T-cell (primary cell): ENCODE measurements around the gene EXOC6B. TPM values are rescaled to one million over a fixed set of nuclear protein-coding genes. Genes with fewer than 3 reads are reported as not detected.
A peak's percentile ranks its signal among the peaks of the same experiment; 100 is the strongest.

Experiments used
- ATAC-seq, 4 experiments: fragments of 200-7000 bp in 3 of 4; fragments of 150-1000 bp in 1 of 4; cut with Tn5 transposase; replicated peaks in 1 of 4; 1 replicate in 3 of 4; 2 replicates in 1 of 4; pipeline ENCODE4 v1.10.0; 2021; ENCODE audit warnings: moderate library complexity in 3 of 4, mild to moderate bottlenecking in 2 of 4, moderate number of reproducible peaks in 1 of 4
- CTCF ChIA-PET, 2 donors: fragments of 300-600 bp; sonication (Branson Sonifier 250); formaldehyde crosslinking; loops; one replicate each; lab custom pipeline; 2022; ENCODE audit warnings: antibody characterized with exemption in 2 of 2; lab: Charles Lee
- POLR2A ChIA-PET, 2 donors: fragments of 300-600 bp; sonication (Branson Sonifier 250); formaldehyde crosslinking; loops; one replicate each; lab custom pipeline; 2022; ENCODE audit warnings: antibody characterized with exemption in 2 of 2; lab: Charles Lee
- DNase-seq, 35 experiments: peaks; one replicate each; pipeline versions ENCODE4 v3.0.0 to v3.0.0-alpha.2; 2013 to 2023
- H3K27ac ChIP-seq: one replicate; pipeline ENCODE4 v1.5.1; 2013; ENCODE audit warnings: low read length
- H3K27me3 ChIP-seq, 2 experiments: replicated peaks in 1 of 2; 1 replicate in 1 of 2; 2 replicates in 1 of 2; pipeline versions ENCODE4 v1.6.1 to v1.7.0; 2013; ENCODE audit warnings: low read length in 1 of 2, mixed read lengths in 1 of 2; ENCODE audit not compliant: control insufficient read depth in 2 of 2, insufficient read depth in 2 of 2; ENCODE audit errors: extremely low read depth in 1 of 2
- H3K36me3 ChIP-seq, 2 donors: 1 replicate in 1 of 2; 2 replicates in 1 of 2; pipeline versions ENCODE4 v1.6.1 to v1.7.0; 2013; ENCODE audit warnings: low read length in 1 of 2; ENCODE audit not compliant: control insufficient read depth in 2 of 2, insufficient read depth in 1 of 2; ENCODE audit errors: extremely low read depth in 1 of 2
- H3K4me1 ChIP-seq, 2 experiments: 1 replicate in 1 of 2; 2 replicates in 1 of 2; pipeline versions ENCODE4 v1.6.1 to v1.7.0; 2013; ENCODE audit warnings: low read length in 2 of 2, mixed read lengths in 1 of 2; ENCODE audit not compliant: insufficient read depth in 2 of 2, control insufficient read depth in 1 of 2; ENCODE audit errors: extremely low read depth in 1 of 2
- H3K4me3 ChIP-seq, 2 donors: 1 replicate in 1 of 2; 2 replicates in 1 of 2; pipeline versions ENCODE4 v1.5.1 to v1.7.0; 2013; ENCODE audit warnings: mild to moderate bottlenecking in 2 of 2, low read length in 1 of 2, moderate library complexity in 1 of 2; ENCODE audit not compliant: control insufficient read depth in 1 of 2; ENCODE audit errors: extremely low read depth in 1 of 2
- H3K9me3 ChIP-seq: 2 replicates; pipeline ENCODE4 v1.7.0; 2013
- H3K27ac Mint-ChIP-seq, 2 donors: one replicate each; pipeline ENCODE4 v1.8.0; 2020 to 2021; ENCODE audit warnings: mild to moderate bottlenecking in 2 of 2, mixed read lengths in 2 of 2
- H3K27me3 Mint-ChIP-seq, 2 donors: one replicate each; pipeline ENCODE4 v1.8.0; 2021 to 2022; ENCODE audit warnings: mixed read lengths in 2 of 2
- H3K36me3 Mint-ChIP-seq: one replicate; pipeline ENCODE4 v1.8.0; 2021; ENCODE audit warnings: mixed read lengths
- H3K4me1 Mint-ChIP-seq, 3 donors: one replicate each; pipeline ENCODE4 v1.8.0; 2020 to 2022; ENCODE audit warnings: mixed read lengths in 3 of 3, mild to moderate bottlenecking in 1 of 3
- H3K4me3 Mint-ChIP-seq, 3 donors: one replicate each; pipeline ENCODE4 v1.8.0; 2020 to 2022; ENCODE audit warnings: mild to moderate bottlenecking in 3 of 3, mixed read lengths in 3 of 3, moderate library complexity in 3 of 3
- H3K9me3 Mint-ChIP-seq, 3 donors: one replicate each; pipeline ENCODE4 v1.8.0; 2020 to 2022; ENCODE audit warnings: mixed read lengths in 3 of 3
- WGBS: methylation state at CpG from one replicate; pipeline ENCODE4 v1.1.5; 2013; ENCODE audit warnings: missing lambda C conversion rate; ENCODE audit not compliant: insufficient coverage; 5-methylcytosine and 5-hydroxymethylcytosine counted together
- total RNA-seq, 35 experiments: library from RNA in 6 of 35; stranded (reverse) in 6 of 35; fragments of 120-200 nt in 1 of 35; gene quantifications; one replicate each; pipeline versions ENCODE4 v1.2.1 to v1.2.4 and lab custom pipeline; 2013 to 2026

Gene EXOC6B
- total RNA-seq, 5 donors from 2014 or later (not counting 1 experiment from before 2014, with no cell fraction given), result 13.3 to 18.9 (median 16.6) TPM

DNA sequence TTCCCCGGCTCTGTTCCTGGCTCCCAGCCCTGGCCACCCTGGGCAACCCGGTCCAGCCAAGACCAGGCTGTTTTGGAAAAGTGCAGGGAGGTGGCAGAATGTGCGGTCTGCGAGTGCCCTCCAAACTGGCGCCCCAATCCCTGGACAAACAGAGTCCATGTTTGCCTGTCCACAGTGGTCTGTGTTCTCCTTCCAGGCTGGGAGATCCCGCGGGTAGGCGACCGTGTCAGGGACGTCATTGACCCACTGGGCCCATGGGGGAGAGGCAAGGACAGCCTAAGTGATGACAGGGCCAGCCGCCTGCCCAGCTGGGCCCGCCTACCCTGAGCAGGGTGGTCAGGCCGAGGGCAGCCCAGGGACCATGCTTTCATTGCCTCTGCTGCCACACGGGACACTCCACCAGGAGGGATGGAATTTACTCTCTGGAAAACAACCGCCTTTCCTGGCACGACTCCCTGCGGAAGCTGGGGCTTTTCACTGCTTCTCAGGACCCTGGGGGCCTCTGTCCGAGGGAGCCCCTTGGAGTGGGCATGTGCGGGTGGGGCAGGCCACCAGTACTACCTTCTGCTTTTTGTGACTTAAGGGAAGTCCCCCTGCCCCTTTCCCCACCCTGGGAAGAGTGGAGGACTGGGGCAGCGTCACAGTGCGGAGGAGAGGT lies 698.3 kb downstream of the EXOC6B start:
- ATAC-seq (no peak), DNase-seq (peak in 1 of 35 experiments; percentile 17)
- no peaks in the 10 kb centered on the region for H3K36me3 ChIP-seq
- H3K4me1 Mint-ChIP-seq, result no peaks in the 10 kb centered on the region
- H3K4me3 ChIP-seq, result no peak overlapping the region
- POLR2A ChIA-PET, result no interaction called here
- WGBS, result 81% methylated on average over 19 of the region's 21 CpGs
- no peaks in the 10 kb centered on the region for H3K36me3 Mint-ChIP-seq
- H3K4me3 Mint-ChIP-seq, result no peak overlapping the region
- H3K9me3 ChIP-seq, result peaks cover under 1% of the 10 kb centered on the region
- H3K27ac Mint-ChIP-seq, result no peak overlapping the region
- CTCF ChIA-PET, result no interaction called here
- H3K4me1 ChIP-seq, result no peaks in the 10 kb centered on the region
- H3K27me3 ChIP-seq, result peaks cover 0 to 29% of the 10 kb centered on the region in 2 experiments
- H3K27ac ChIP-seq, result no peak overlapping the region
- H3K9me3 Mint-ChIP-seq, result peaks cover 0 to 4% (median 2%) of the 10 kb centered on the region in 3 donors
- H3K27me3 Mint-ChIP-seq, result peaks cover 11 to 13% of the 10 kb centered on the region in 2 donors

DNA sequence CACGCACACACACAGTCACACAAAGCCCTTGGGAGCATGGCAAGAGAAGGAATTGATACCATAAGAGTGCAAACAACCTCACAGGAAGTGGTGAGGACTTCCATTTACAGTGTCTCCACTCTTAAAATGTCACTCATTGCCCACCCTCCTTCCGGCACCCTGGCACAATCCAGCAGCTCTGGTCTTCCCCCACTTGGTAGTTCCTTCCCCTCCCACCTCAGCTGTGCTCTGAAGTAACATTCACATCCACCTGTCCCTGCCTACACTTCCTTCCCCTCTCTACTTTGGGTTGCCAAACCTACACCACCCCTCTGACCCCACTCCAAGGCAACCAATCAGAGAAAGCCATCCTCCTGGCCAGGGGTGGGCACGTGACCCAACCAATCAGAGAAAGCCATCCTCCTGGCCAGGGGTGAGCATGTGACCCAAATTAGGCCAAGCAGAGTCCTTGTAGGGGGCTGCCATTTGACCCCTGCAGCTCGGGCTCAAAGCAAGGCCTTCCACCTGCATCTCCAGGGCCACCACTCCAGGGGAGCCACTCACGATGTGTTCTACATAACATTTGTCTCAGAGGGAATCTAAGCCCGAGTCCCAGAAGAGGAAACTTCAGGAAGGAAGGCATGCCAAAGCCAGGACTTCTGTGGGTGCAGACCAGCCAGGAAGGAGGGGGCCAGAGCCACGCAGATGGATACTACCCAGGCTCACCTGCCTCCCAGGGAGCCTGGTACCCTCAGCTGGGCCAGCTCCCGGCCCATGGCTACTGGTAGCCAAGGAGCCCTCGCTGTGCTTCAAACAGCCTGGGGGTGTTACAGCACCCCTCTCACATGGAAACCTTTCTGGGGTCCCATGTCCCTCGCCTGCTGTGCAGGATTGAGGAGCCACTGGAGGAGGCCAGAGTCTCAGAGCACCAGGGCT lies 699.4 kb downstream of the EXOC6B start:
- ChIA-PET POLR2A (no interaction called here), CTCF (no interaction called here)
- Histone ChIP-seq H3K27ac (no peak overlapping the region), H3K4me3 (no peak overlapping the region), H3K27me3 (peaks cover 0 to 30% of the 10 kb centered on the region in 2 experiments), H3K4me1 (no peaks in the 10 kb centered on the region), H3K36me3 (no peaks in the 10 kb centered on the region), H3K9me3 (peaks cover 2% of the 10 kb centered on the region)
- H3K4me3 Mint-ChIP-seq, result no peak overlapping the region
- H3K27me3 Mint-ChIP-seq, result peaks cover 16 to 22% of the 10 kb centered on the region in 2 donors
- H3K27ac Mint-ChIP-seq, result no peak overlapping the region
- no peaks in the 10 kb centered on the region for H3K4me1 Mint-ChIP-seq
- H3K36me3 Mint-ChIP-seq, result no peaks in the 10 kb centered on the region
- ATAC-seq (no peak), DNase-seq (peak in 2 of 35 experiments; percentile 6 to 17)
- H3K9me3 Mint-ChIP-seq, result peaks cover 3 to 11% (median 9%) of the 10 kb centered on the region in 3 donors
- 69% methylated on average over 8 of the region's 10 CpGs for WGBS

Other genes with a start within 250 kb of the EXOC6B start
- under 1 TPM in 3 of 5 donors, not detected in 2; 0.35 to 0.58 (median 0.39) TPM for gene SPR, start 61.4 kb upstream of the EXOC6B start, total RNA-seq
- not detected for gene EMX1, start 91.5 kb upstream of the EXOC6B start, total RNA-seq
- 10 to 100 TPM in 2 of 5 donors, 1 to 10 TPM in 3; 6.3 to 14.2 (median 9.7) TPM for gene SFXN5, start 245.7 kb upstream of the EXOC6B start, total RNA-seq